ENCODE results near the gene DAPK1. TPM values are rescaled to one million over a fixed set of nuclear protein-coding genes. Genes with fewer than 3 reads are reported as not detected.

Gene DAPK1
- polyA plus RNA-seq, 1 experiment = 5.4 TPM

- ChIA-PET CTCF (interaction anchor here (0.8 to 1.1 kb wide), 2 partner anchors 37 to 118 kb away, joined by 3 read pairs; no protein-coding TSS in a partner anchor), POLR2A (no interaction called here)
- TF ChIP-seq CTCF (IDR thresholded peaks at IDR 0.05; ENCODE audit: insufficient read depth, low read depth, low read length) = no peak
- Histone ChIP-seq H3K36me3 (ENCODE audit: control insufficient read depth, insufficient read depth, low read length) (no peaks in the 10 kb centered on the region), H3K4me3 (ENCODE audit: low read depth, low read length) (no peak overlapping the region), H3K27me3 (ENCODE audit: control insufficient read depth, insufficient read depth, low read length) (no peaks in the 10 kb centered on the region; the same call in 1 of the 2 replicates)
- no peak for DNase-seq (ENCODE audit: low read depth)
These were observed 120.6 kb downstream of the DAPK1 start for GRCh38 chr9:87618226-87618625.

GRCh38 chr9:87618931-87619330, 121.3 kb downstream of the DAPK1 start:
- H3K4me3 ChIP-seq (ENCODE audit: low read depth, low read length) = no peak overlapping the region
- H3K27me3 ChIP-seq (ENCODE audit: control insufficient read depth, insufficient read depth, low read length) = no peaks in the 10 kb centered on the region; the same call in 1 of the 2 replicates
- CTCF ChIA-PET = no interaction called here
- POLR2A ChIA-PET = no interaction called here
- no peaks in the 10 kb centered on the region for H3K36me3 ChIP-seq (ENCODE audit: control insufficient read depth, insufficient read depth, low read length)
- no peak for TF ChIP-seq CTCF (IDR thresholded peaks at IDR 0.05; ENCODE audit: insufficient read depth, low read depth, low read length)
- DNase-seq (ENCODE audit: low read depth) = no peak

- no peak for DNase-seq (ENCODE audit: low read depth)
- Histone ChIP-seq H3K36me3 (ENCODE audit: control insufficient read depth, insufficient read depth, low read length) (no peaks in the 10 kb centered on the region), H3K27me3 (ENCODE audit: control insufficient read depth, insufficient read depth, low read length) (peaks cover 1% of the 10 kb centered on the region), H3K4me3 (ENCODE audit: low read depth, low read length) (no peak overlapping the region)
- no peak for TF ChIP-seq CTCF (IDR thresholded peaks at IDR 0.05; ENCODE audit: insufficient read depth, low read depth, low read length)
- ChIA-PET CTCF (interaction anchor here (1.0 kb wide), 1 partner anchor 25 kb away, joined by 3 read pairs; no protein-coding TSS in a partner anchor), POLR2A (no interaction called here)
These were observed 121.7 kb downstream of the DAPK1 start for GRCh38 chr9:87619346-87619745.

GRCh38 chr9:87620731-87621322, 123.2 kb downstream of the DAPK1 start:
- DNase-seq (ENCODE audit: low read depth) = no peak
- CTCF ChIA-PET = no interaction called here
- no peak for TF ChIP-seq CTCF (IDR thresholded peaks at IDR 0.05; ENCODE audit: insufficient read depth, low read depth, low read length)
- H3K27me3 ChIP-seq (ENCODE audit: control insufficient read depth, insufficient read depth, low read length) = peaks cover 1% of the 10 kb centered on the region
- H3K4me3 ChIP-seq (ENCODE audit: low read depth, low read length) = no peak overlapping the region
- H3K36me3 ChIP-seq (ENCODE audit: control insufficient read depth, insufficient read depth, low read length) = no peaks in the 10 kb centered on the region
- POLR2A ChIA-PET = no interaction called here

GRCh38 chr9:87622098-87622497, 124.4 kb downstream of the DAPK1 start:
- Histone ChIP-seq H3K36me3 (ENCODE audit: control insufficient read depth, insufficient read depth, low read length) (no peaks in the 10 kb centered on the region), H3K27me3 (ENCODE audit: control insufficient read depth, insufficient read depth, low read length) (peaks cover 1% of the 10 kb centered on the region), H3K4me3 (ENCODE audit: low read depth, low read length) (no peak overlapping the region)
- DNase-seq (ENCODE audit: low read depth) = no peak
- ChIA-PET POLR2A (no interaction called here), CTCF (no interaction called here)
- TF ChIP-seq CTCF (IDR thresholded peaks at IDR 0.05; ENCODE audit: insufficient read depth, low read depth, low read length) = no peak
